GM18507 (cell line): ENCODE data around the gene CDKAL1.
"Not testable (repeated sequence)": the region's sequence is repeated elsewhere in the genome, so short reads cannot be mapped to it uniquely, and the experiment has no call there.

Experiments
- DNase-seq: peaks from one replicate; pipeline ENCODE4 v3.0.0; 2011; ENCODE audit warnings: low read depth; ENCODE audit not compliant: insufficient read length; ENCODE audit errors: extremely low spot score
- FAIRE-seq: peaks from 2 replicates; lab custom pipeline; 2011; peaks lifted over from hg19 to GRCh38; lab: Jason Lieb, UNC

Gene CDKAL1

DNA sequence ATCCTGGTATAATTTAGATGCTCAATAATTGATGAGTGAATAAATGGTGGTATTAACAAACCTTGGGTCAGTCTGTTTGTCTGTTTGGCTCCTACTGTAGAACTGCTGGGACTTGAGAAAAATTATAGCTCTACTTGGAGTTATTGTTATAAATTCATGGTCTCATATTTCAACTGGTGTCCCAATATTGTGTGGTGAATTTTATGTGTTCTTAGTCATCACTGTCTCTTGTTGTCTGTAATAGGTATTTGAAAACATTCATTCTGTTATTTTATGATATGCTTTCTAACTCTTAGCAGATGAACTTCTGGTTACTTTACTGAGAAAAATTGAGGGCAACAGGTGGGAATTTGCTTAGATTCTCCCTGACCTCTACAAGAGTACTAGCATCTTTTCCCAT, 221.4 kb downstream of the CDKAL1 start:
- DNase-seq: no peak
- no peak for FAIRE-seq

DNA sequence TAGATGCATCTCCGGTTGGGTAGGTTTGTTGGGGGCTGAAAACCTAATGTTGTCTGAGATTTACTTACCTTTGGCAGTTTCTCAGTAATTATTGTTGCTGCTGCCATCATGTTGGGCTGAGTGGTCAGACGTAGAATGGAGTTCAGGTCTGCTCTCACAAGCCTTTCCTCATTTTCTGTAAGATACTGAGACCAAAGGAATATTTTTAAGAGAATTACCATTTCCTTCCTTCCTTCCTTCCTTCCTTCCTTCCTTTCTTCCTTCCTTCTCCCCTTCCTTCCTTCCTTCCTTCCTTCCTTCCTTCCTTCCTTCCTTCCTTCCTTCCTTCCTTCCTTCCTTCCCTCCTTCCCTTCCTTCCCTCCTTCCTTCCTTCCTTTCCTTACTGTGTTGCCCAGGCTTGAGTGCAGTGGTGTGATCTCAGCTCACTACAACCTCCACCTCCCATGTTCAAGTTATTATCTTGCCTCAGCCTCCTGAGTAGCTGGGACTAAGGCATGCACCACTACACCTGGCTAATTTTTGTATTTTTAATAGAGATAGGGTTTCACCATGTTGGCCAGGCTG, 222.4 kb downstream of the CDKAL1 start:
- not testable (repeated sequence) for DNase-seq

DNA sequence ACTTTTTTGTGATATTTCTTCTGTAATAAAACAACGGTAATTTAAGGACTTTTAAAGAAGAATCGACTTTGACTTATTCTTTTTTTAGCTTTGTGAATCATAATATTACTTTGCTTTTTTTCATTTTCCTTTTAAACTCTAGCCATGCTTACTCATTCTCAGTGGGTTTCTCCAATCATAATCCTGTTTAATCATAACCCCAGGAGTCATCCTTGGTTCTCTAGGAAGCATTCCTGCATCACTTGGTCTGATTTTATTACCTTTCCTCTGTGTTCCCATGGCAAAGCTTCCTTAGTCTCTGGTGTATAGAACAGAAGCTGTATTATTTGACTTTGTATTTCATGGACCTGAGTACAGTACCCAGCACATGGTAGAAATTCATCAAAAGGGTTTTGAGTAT, 223.5 kb downstream of the CDKAL1 start:
- DNase-seq (no peak), FAIRE-seq (no peak)

More for the DNA sequence above, 222.4 kb downstream of the CDKAL1 start:
- FAIRE-seq: not testable (repeated sequence)

DNA sequence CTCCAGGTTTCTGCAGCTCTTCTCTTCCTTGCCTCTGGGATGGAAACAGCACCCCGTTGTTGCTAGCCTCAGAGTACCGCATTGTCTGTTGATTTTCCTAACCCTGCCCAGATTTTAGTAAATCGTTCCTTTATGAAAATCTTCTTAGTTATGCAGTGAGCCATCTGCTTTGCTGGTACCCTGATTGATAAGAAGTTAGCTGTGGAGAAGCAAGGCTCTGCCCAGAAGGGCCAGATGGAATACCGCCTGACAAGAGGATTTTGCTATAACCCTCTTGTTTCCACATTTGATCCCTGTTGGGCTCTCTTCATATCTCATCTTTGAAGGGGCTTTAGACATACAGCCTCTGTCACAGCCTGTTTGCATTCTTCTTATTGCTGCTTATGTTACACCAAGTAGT, 229.0 kb downstream of the CDKAL1 start:
- FAIRE-seq (no peak), DNase-seq (no peak)

DNA sequence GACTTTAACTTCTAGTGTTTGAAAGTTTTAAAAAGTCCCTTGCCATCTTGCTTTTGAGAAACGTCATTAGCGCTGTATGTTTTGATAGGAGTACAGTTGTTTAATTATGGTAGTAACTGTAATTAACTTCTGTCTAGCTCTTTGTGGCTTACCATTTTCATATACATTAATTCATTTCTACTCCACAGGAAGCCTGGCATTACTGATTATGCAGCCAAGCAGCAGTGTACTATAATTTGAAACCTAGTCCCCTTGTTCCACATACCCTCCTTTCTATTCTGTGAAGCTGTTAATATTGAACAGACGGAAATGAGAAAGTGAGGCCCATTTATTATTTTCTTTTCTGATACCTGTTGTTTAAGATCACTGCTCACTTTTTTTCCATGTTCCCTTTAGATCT, 235.4 kb downstream of the CDKAL1 start:
- DNase-seq: no peak

DNA sequence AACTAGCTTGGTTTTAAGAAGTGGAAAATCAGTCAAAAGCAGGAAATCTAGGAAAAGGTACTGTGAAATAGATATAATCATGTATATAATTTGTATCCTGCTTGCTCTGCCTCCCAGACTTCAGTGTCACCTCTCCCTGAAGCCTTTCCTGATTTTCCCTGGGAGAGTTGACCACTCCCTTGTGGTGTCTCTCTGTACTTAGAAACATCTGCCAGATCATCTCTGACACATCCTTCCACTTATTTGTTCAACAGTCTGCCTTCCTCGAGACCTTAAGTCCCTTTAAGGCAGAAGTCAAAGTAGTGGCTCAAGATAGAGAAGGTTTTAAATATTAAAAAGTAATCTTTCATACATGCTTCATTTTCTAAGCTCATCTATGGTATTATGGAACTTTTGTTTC, 236.5 kb downstream of the CDKAL1 start:
- FAIRE-seq (no peak), DNase-seq (no peak)

More for the DNA sequence above, 235.4 kb downstream of the CDKAL1 start:
- no peak for FAIRE-seq

DNA sequence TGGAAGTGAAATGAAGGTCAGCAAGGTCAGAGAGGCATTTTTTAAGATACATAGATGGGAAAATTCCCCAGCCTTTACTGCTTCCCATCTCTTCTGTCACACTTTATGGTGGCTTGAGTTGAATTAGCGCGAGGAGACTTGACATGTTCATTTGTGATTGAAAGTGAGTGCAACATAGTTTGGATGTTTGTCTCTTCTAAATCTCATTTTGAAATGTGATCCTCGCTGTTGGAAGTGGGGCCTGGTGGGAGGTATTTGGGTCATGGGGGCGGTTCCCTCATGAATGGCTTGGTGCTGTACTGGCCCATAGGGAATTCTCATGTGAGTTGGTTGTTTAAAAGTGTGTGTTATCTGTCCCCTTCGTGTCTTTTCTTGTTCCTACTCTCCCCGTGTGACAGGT, 237.2 kb downstream of the CDKAL1 start:
- FAIRE-seq (no peak), DNase-seq (no peak)

DNA sequence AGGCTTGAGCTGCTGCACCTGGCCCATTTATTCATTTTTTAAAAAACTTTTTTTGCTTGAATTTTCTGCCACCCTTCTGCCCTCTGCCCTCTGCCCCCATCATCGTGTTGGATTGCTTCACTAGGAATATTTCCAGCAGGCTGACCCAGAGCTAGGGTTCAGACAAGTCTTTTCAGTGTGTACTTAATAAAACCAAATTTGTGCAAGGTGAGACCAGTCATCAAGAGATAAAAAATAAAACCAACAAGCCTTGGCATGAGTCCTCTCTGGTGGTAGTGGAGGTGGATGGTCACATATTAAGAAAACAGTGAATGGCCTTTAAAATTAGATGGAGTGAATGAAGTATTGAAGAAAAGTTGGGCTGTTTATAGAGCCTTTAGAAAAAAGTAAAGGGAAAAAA, 239.6 kb downstream of the CDKAL1 start:
- no peak for DNase-seq
- no peak for FAIRE-seq

DNA sequence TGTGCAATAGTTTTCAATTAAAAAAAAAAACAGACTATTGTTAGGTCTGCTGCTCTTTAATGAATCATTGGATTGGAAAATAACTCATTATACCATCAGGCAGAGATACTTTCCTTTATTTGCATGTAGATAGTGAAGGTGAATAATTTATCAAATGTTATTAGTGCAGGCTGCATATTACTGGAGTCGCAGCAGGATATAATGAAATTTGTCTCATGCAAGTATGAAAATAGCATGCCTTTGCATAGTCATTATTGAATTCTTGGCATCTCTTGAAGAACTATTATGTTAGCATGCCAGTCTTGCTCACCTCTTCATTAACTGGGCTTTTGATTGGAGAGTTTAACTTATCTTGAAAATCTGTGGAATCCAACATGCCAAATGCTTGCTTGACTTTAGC, 241.7 kb downstream of the CDKAL1 start:
- FAIRE-seq (no peak), DNase-seq (no peak)

DNA sequence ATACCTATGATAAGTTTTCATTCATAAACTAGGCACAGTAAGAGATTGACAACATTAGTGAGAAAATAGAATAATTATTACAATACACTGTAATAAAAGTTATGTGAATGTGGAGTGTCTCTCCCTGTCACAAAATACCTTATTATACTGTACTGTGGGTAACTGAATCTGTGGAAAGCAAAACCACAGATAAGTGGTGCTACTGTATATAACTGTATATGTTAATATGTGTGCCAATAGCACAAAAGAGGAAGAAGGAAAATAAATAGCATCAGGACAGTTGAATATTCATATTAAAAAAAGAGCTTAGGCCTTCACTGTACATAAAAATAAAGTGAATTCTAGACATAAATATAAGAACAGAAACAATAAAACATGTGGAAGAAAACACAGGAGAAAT, 243.5 kb downstream of the CDKAL1 start:
- FAIRE-seq (no peak), DNase-seq (no peak)

DNA sequence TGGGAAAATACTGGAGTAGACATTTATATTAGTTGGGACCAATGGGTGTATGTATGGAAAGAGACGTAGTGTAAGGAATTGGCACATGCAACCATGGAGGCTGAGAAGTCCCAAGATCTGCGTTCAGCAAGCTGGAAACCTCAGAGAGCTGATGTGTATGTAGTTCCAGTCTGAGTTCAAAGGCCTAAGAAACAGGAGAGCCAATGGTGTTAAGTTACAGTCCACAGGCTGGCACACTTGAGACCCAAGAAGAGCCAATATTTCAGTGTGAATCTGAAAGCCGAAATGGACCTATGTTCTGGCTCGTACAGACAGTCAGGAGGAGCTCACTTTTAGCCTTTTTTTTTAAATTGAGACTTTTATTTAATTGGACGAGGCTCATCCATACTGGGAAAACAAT, 244.2 kb downstream of the CDKAL1 start:
- no peak for FAIRE-seq
- no peak for DNase-seq

DNA sequence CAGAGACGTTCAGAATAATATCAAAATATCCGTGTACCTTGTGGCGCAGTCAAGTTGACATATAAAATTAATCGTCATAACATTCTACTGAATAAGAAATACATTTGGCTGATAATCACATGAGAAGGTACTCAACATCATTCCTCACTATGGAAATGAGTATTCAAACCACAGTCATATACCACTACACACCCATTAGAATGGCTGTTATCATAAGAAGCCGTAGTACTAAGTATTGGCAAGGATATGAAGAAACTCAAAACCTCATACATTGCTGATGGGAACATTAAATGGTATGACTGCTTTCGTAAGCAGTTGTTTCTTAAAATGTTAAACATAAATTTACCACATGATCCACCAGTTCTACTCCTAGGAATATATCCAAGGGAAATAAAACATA, 244.7 kb downstream of the CDKAL1 start:
- FAIRE-seq: no peak

DNA sequence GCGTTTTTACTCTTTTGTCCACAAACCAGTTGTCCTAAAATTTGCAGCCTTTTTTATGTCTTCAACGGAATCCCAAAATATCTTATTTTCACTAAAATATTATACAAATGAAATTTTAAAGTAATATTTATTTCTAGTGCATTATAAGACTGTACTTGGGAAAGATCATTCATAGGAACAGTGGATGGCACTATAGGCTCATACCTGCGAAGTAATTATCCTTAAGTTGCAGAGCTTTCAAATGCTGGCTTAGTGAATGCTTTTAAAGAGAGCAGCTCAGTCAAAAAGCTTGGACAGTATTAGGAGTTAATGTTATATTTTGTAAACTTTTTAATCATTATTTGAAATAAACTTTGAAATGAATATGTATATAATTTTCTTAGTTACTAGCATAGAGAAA, 254.9 kb downstream of the CDKAL1 start:
- DNase-seq (no peak), FAIRE-seq (no peak)

More for the DNA sequence above, 244.7 kb downstream of the CDKAL1 start:
- DNase-seq: no peak

DNA sequence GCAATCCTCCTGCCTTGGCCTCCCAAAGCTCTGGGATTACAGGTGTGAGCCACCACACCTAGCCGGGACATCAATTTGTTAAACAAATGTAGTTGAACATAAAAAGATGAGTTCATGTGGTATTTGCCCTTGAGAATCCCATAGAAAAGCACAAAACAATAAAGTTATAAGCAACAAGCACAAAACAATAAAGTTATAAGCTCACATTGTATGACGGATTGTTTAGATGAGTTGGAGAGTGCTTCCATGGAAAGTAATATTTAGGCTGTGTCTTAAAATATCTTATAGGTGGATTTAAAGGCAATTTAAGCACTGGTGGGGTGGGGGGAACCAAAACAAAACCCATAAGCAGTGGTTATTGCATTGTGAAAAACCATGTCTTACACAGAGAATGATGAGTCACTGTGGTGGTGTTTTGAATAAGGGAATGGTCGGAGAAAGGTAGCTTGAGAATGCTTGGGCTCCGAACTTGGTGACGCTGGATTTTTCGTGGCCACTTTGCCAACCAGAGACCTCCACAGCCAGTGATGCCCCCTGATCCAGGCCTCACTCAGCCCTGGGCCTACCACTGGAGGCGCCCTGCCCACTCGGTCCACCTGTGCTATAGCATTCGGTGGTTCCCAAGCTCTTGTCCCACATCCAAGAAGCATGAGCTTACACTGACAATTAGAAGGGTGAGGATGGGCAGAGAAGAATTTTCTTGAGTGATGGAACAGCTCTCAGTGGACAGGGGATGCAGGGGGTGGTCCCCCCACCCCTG, 256.0 kb downstream of the CDKAL1 start:
- DNase-seq (no peak), FAIRE-seq (no peak)

DNA sequence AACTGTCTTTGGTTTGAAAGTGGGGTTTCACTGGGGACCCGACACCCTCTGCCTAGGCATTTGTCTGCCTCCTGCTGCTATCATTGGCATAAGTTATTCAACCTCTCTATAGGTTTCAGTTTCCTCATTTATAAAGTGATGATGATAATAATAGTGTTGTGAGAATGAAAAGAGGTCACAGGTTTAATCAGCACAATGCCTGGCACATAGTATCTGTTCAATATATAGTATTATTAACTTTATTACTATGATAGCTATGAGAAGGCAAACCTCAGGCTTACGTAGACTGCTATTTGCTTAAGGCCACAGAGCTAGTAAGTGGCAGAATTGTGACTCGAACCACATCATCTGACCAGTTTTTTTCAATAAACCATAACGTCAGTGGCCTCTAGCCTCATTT, 256.8 kb downstream of the CDKAL1 start:
- DNase-seq (no peak), FAIRE-seq (no peak)

DNA sequence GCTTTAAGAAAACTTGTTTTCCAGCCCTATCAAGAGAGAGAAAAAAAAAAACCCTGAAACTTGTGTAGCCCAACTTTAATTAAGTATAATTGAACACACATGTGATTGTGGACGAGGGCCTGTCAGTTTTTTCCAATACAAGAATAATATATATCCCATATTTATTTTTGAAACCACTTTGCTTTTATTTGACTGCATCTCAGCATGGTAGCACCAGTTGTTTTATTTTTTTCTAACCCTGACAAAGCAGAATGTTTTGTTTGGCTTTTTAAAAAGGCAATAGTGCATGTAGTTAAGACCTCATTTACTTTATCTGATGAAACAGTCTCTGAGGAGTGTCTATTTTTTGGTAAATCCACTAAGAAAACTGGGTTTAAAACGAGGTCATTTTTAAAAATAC, 257.7 kb downstream of the CDKAL1 start:
- DNase-seq (no peak), FAIRE-seq (no peak)

DNA sequence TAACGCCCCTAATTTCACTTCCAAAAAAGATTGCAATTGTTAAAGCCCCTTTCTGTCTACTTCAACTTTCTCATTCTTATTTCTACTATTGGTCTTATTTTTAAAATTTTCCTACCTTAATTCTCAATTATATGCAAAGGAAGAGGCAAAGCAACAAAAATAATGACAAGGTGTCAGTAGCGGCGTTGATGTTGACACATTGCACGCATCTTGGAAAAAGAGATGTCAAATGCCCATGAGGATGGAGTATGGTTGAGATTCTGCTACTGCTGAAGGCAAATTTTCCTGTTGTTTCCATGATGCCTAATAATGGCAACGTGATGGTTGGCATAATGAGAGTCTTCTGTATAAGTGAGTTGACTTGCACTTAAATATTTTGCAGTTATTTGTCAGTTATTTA, 258.9 kb downstream of the CDKAL1 start:
- DNase-seq (no peak), FAIRE-seq (no peak)

DNA sequence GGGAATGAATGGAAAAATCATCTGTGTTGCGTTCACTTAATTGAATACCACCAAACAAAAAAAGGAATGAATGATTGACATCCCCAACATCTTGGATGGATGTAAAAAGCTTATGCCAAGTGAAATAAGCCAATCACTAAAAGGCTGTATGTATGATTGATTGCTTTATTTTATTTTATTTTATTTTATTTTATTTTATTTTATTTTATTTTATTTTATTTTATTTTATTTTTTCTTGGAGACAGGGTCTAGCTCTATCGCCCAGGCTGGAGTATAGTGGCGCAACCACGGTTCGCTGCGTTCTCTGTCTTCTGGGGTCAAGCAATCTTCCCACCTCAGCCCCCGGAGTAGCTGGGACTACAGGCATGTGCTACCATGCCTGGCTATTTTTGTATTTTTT, 263.3 kb downstream of the CDKAL1 start:
- no peak for DNase-seq
- FAIRE-seq: no peak

DNA sequence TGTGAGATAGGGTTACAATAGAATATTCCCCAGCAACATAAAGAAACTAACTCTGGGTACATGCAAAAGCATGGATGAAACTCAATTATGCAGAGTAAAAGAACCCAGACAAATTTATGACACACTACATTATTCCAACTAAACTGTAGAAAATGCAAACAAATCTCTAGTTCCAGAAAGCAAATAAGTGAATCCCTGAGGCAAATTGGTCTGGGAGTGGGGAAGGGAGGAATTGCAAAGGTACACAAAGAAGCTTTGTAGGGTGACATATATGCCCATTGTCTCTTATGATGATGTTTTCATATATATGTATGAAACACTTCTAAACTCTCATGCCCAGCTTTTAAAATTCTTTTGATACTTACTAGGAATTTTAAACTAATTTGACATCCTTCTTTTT, 266.0 kb downstream of the CDKAL1 start:
- no peak for FAIRE-seq
- DNase-seq: no peak

DNA sequence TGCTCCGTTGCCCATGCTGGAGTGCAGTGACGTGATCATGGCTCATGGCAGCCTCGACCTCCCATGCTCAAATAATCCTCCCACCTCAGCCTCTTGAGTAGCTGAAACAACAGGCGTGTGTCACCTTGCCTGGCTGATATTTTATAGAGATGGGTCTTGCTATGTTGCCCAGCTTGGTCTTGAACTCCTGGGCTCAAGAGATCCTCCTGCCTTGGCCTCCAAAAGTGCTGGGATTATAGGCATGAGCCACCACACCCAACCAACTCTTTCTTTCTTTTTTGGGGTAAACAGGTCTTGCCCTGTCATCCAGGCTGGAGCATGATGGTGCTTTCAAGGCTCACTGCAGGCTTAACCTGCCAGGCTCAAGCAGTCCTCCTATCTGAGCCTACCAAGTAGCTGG, 266.4 kb downstream of the CDKAL1 start:
- FAIRE-seq (no peak), DNase-seq (no peak)

DNA sequence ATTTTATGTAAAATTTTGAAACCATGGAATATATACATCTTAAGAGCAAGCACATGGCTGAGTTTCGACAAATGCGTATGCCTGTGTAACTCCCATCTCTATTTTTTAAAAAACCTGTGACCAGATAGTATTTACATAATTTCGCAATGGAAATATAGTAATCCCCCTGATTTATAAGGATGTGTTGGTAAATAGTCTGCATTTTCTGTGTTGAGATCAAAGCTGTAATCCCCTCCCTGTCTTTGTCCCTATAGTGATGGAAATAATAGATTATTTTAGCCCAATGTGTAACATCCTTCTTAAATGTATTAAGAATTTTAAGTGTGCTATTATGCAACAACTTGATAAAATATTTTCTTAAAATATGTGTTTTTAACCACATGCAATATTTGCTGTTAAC, 267.3 kb downstream of the CDKAL1 start:
- DNase-seq (no peak), FAIRE-seq (no peak)
